BJ (cell line): Measurements from ENCODE around the gene POC1B. TPM values are rescaled to one million over a fixed set of nuclear protein-coding genes. Genes with fewer than 3 reads are reported as not detected.

Experiments used
- CTCF ChIA-PET: fragments of 350-600 bp; formaldehyde crosslinking; extraction: SDS; loops from one replicate; lab custom pipeline; 2021; ENCODE audit warnings: antibody characterized with exemption, inconsistent platforms; lab: Yijun Ruan, JAX
- POLR2A ChIA-PET: fragments of 300-600 bp; sonication (Branson Sonifier 250); formaldehyde crosslinking; extraction: SDS; loops from one replicate; lab custom pipeline; 2021; ENCODE audit warnings: antibody characterized with exemption; lab: Charles Lee
- DNase-seq: peaks from one replicate; pipeline ENCODE4 v3.0.0-alpha.2; 2011; ENCODE audit warnings: low read depth
- H3K27me3 ChIP-seq: 2 replicates; pipeline ENCODE4 v1.6.0; 2011; ENCODE audit warnings: low read length; ENCODE audit not compliant: control insufficient read depth, insufficient read depth
- H3K36me3 ChIP-seq: 2 replicates; pipeline ENCODE4 v1.5.1; 2011; ENCODE audit warnings: low read length; ENCODE audit not compliant: control insufficient read depth, insufficient read depth
- H3K4me3 ChIP-seq: 2 replicates; pipeline ENCODE4 v1.5.1; 2011; ENCODE audit warnings: low read depth, mild to moderate bottlenecking, control low read depth, low read length
- CTCF ChIP-seq: IDR thresholded peaks from 2 replicates; pipeline ENCODE4 v1.5.1; 2011; ENCODE audit warnings: low read depth, mild to moderate bottlenecking, control low read depth, inconsistent platforms, low read length, moderate library complexity; ENCODE audit not compliant: insufficient read depth
- polyA plus RNA-seq: library from polyadenylated mRNA; depleted of rRNA; stranded (reverse); fragments of >200 nt; gene quantifications from 2 replicates; pipeline ENCODE4 v1.2.3, GENCODE V29; 2011

Gene POC1B
- polyA plus RNA-seq, 1 experiment, result 6.7 TPM

- TF ChIP-seq CTCF, result no peak
- ChIA-PET CTCF (interaction anchor here (1.7 kb wide), 1 partner anchor 132 kb away, joined by 3 read pairs; no protein-coding TSS in a partner anchor), POLR2A (no interaction called here)
- H3K36me3 ChIP-seq, result no peaks in the 10 kb centered on the region
- no peak for DNase-seq
- H3K4me3 ChIP-seq, result no peak overlapping the region
- H3K27me3 ChIP-seq, result no peaks in the 10 kb centered on the region; the same call in 1 of the 2 replicates
Measured at GRCh38 chr12:89379839-89380467, 145.9 kb downstream of the POC1B start.

- ChIA-PET POLR2A (no interaction called here), CTCF (interaction anchor here (1.0 to 1.7 kb wide), 2 partner anchors 73 to 131 kb away, joined by 3 read pairs; no protein-coding TSS in a partner anchor)
- Histone ChIP-seq H3K4me3 (no peak overlapping the region), H3K36me3 (no peaks in the 10 kb centered on the region), H3K27me3 (no peaks in the 10 kb centered on the region; the same call in 1 of the 2 replicates)
- no peak for TF ChIP-seq CTCF
- no peak for DNase-seq
Measured at GRCh38 chr12:89379148-89379838, 146.6 kb downstream of the POC1B start.

- TF ChIP-seq CTCF, result no peak
- no peaks in the 10 kb centered on the region for H3K36me3 ChIP-seq
- CTCF ChIA-PET, result no interaction called here
- DNase-seq, result no peak
- H3K4me3 ChIP-seq, result no peak overlapping the region
- POLR2A ChIA-PET, result no interaction called here
- no peaks in the 10 kb centered on the region; the same call in 1 of the 2 replicates for H3K27me3 ChIP-seq
Measured at GRCh38 chr12:89376844-89377243, 149.0 kb downstream of the POC1B start.

- Histone ChIP-seq H3K4me3 (no peak overlapping the region), H3K36me3 (no peaks in the 10 kb centered on the region)
- CTCF ChIA-PET, result no interaction called here
Measured at GRCh38 chr12:89376202-89376529, 149.7 kb downstream of the POC1B start.

More at GRCh38 chr12:89376202-89376529, 149.7 kb downstream of the POC1B start:
- no peak for DNase-seq
- TF ChIP-seq CTCF, result no peak
- POLR2A ChIA-PET, result no interaction called here
- no peaks in the 10 kb centered on the region; the same call in 1 of the 2 replicates for H3K27me3 ChIP-seq
